Right renal pelvis (tissue), 4 donors: Measurements from ENCODE around the gene ADIPOR2. TPM values are rescaled to one million over a fixed set of nuclear protein-coding genes. Genes with fewer than 3 reads are reported as not detected.

Experiments
- DNase-seq, 4 donors: peaks; one replicate each; pipeline ENCODE4 v3.0.0-alpha.2; 2013; ENCODE audit warnings: low read depth in 4 of 4, low spot score in 3 of 4, missing footprints in 1 of 4
- polyA plus RNA-seq, 4 donors: library from polyadenylated mRNA; unstranded; fragments of 120-200 nt; gene quantifications; one replicate each; pipeline ENCODE4 v1.2.1, GENCODE V29; 2013; ENCODE audit not compliant: insufficient read length in 4 of 4

Gene ADIPOR2
- polyA plus RNA-seq, 4 donors, result 46.1 to 52.6 (median 51.2) TPM

GRCh38 chr12:1826401-1826800 lies 135.5 kb downstream of the ADIPOR2 start:
- DNase-seq, result no peak

GRCh38 chr12:1826867-1827705 lies 136.2 kb downstream of the ADIPOR2 start:
- DNase-seq, result no peak

GRCh38 chr12:1827826-1828805 lies 137.2 kb downstream of the ADIPOR2 start:
- no peak for DNase-seq

- no peak for DNase-seq
These were observed 138.0 kb downstream of the ADIPOR2 start for GRCh38 chr12:1828856-1829255.

GRCh38 chr12:1829306-1829900 lies 138.5 kb downstream of the ADIPOR2 start:
- DNase-seq, result no peak

- DNase-seq, result no peak
These were observed 139.6 kb downstream of the ADIPOR2 start for GRCh38 chr12:1830401-1830845.

GRCh38 chr12:1830981-1831963 lies 140.4 kb downstream of the ADIPOR2 start:
- DNase-seq, result peak; percentile 79 to 87 (median 82)

- no peak for DNase-seq
These were observed 142.1 kb downstream of the ADIPOR2 start for GRCh38 chr12:1832801-1833595.

- no peak for DNase-seq
These were observed 142.7 kb downstream of the ADIPOR2 start for GRCh38 chr12:1833596-1834028.

- no peak for DNase-seq
These were observed 143.5 kb downstream of the ADIPOR2 start for GRCh38 chr12:1834186-1834925.

- DNase-seq, result no peak
These were observed 144.6 kb downstream of the ADIPOR2 start for GRCh38 chr12:1835211-1836131.

GRCh38 chr12:1836241-1836803 lies 145.5 kb downstream of the ADIPOR2 start:
- DNase-seq, result no peak

GRCh38 chr12:1836854-1837421 lies 146.1 kb downstream of the ADIPOR2 start:
- no peak for DNase-seq

- DNase-seq, result no peak
These were observed 146.8 kb downstream of the ADIPOR2 start for GRCh38 chr12:1837541-1838204.
